IMR-90 (cell line): ENCODE data around the gene AKAP1. TPM values are rescaled to one million over a fixed set of nuclear protein-coding genes. Genes with fewer than 3 reads are reported as not detected.

Source experiments
- ATAC-seq: fragments of 200-7000 bp; cut with Tn5 transposase; 2 replicates; pipeline ENCODE4 v1.9.1; 2020; ENCODE audit warnings: low read depth, mild to moderate bottlenecking, moderate library complexity
- BruUV-seq: library from RNA; stranded (reverse); fragments of 400-500 nt; replicated peaks from 2 replicates; lab custom pipeline; 2021; lab: Mats Ljungman, UMichigan
- CTCF ChIA-PET: fragments of 300-600 bp; formaldehyde crosslinking; extraction: SDS; loops from one replicate; lab custom pipeline; 2021; ENCODE audit warnings: antibody characterized with exemption; lab: Yijun Ruan, JAX
- POLR2A ChIA-PET: fragments of 300-600 bp; sonication (Branson Sonifier 250); formaldehyde crosslinking; loops from one replicate; lab custom pipeline; 2022; ENCODE audit warnings: antibody characterized with exemption; ENCODE audit not compliant: unreplicated experiment; lab: Charles Lee
- DNase-seq: peaks from one replicate; pipeline ENCODE4 v3.0.0; 2013
- H2AFZ ChIP-seq: replicated peaks from 2 replicates; pipeline ENCODE3; 2013; ENCODE audit warnings: low read length, mild to moderate bottlenecking; ENCODE audit not compliant: poor library complexity
- H2AK5ac ChIP-seq: 2 replicates; pipeline ENCODE4 v1.6.1; 2013; ENCODE audit warnings: low read depth, low read length, inconsistent platforms
- H2AK9ac ChIP-seq: replicated peaks from 2 replicates; pipeline ENCODE3; 2013; ENCODE audit warnings: mild to moderate bottlenecking, low read depth, low read length, moderate library complexity; ENCODE audit not compliant: poor library complexity
- H2BK120ac ChIP-seq: 2 replicates; pipeline ENCODE4 v1.6.1; 2013; ENCODE audit warnings: low read depth, low read length, inconsistent platforms
- H2BK15ac ChIP-seq: 3 replicates; pipeline ENCODE4 v1.6.1; 2013; ENCODE audit warnings: low read depth, low read length, inconsistent platforms
- H2BK20ac ChIP-seq: 2 replicates; pipeline ENCODE4 v1.6.1; 2013; ENCODE audit warnings: low read depth, mild to moderate bottlenecking, inconsistent platforms, low read length, moderate library complexity
- H2BK5ac ChIP-seq: 2 replicates; pipeline ENCODE4 v1.6.1; 2013; ENCODE audit warnings: mild to moderate bottlenecking, low read depth, low read length, inconsistent platforms; ENCODE audit not compliant: poor library complexity, severe bottlenecking
- H3K14ac ChIP-seq: replicated peaks from 2 replicates; pipeline ENCODE4 v1.6.1; 2013; ENCODE audit warnings: low read depth, low read length, inconsistent platforms
- H3K18ac ChIP-seq: 2 replicates; pipeline ENCODE4 v1.6.1; 2013; ENCODE audit warnings: low read depth, low read length, control low read depth
- H3K23ac ChIP-seq: 2 replicates; pipeline ENCODE4 v1.6.1; 2013; ENCODE audit warnings: low read depth, low read length, inconsistent platforms
- H3K27ac ChIP-seq: 2 replicates; pipeline ENCODE4 v1.5.1; 2013; ENCODE audit warnings: mild to moderate bottlenecking, control low read depth, low read length; ENCODE audit not compliant: insufficient read depth
- H3K27me3 ChIP-seq: 2 replicates; pipeline ENCODE4 v1.6.1; 2013; ENCODE audit warnings: low read length; ENCODE audit not compliant: control insufficient read depth, insufficient read depth
- H3K36me3 ChIP-seq: 2 replicates; pipeline ENCODE4 v1.6.1; 2013; ENCODE audit warnings: low read length, mixed read lengths; ENCODE audit not compliant: control insufficient read depth, insufficient read depth
- H3K4ac ChIP-seq: 2 replicates; pipeline ENCODE4 v1.6.1; 2013; ENCODE audit warnings: low read depth, low read length, inconsistent platforms
- H3K4me1 ChIP-seq: 2 replicates; pipeline ENCODE4 v1.6.1; 2013; ENCODE audit warnings: low read length, mixed read lengths; ENCODE audit not compliant: control insufficient read depth, insufficient read depth
- H3K4me2 ChIP-seq: 2 replicates; pipeline ENCODE4 v1.6.1; 2013; ENCODE audit warnings: low read depth, mild to moderate bottlenecking, control low read depth, low read length, moderate library complexity
- H3K4me3 ChIP-seq: 2 replicates; pipeline ENCODE4 v1.5.1; 2013; ENCODE audit warnings: low read depth, mild to moderate bottlenecking, control low read depth, low read length, moderate library complexity; ENCODE audit not compliant: insufficient read depth
- H3K56ac ChIP-seq: 2 replicates; pipeline ENCODE4 v1.6.1; 2013; ENCODE audit warnings: low read length, inconsistent platforms; ENCODE audit not compliant: insufficient read depth; ENCODE audit errors: extremely low read depth
- H3K79me1 ChIP-seq, 2 experiments: 2 replicates each; pipeline ENCODE4 v1.6.1; 2013; ENCODE audit warnings: low read length in 2 of 2, inconsistent platforms in 1 of 2, low read depth in 1 of 2
- H3K9ac ChIP-seq: 2 replicates; pipeline ENCODE4 v1.6.1; 2013; ENCODE audit warnings: low read depth, low read length, control low read depth
- H3K9me1 ChIP-seq: 2 replicates; pipeline ENCODE4 v1.6.1; 2013; ENCODE audit warnings: low read length, inconsistent platforms; ENCODE audit not compliant: insufficient read depth
- H3K9me3 ChIP-seq: 2 replicates; pipeline ENCODE4 v1.6.1; 2013; ENCODE audit warnings: low read length; ENCODE audit not compliant: control insufficient read depth, insufficient read depth
- H4K20me1 ChIP-seq: 2 replicates; pipeline ENCODE4 v1.6.1; 2013; ENCODE audit warnings: low read length, inconsistent platforms; ENCODE audit not compliant: insufficient read depth
- H4K5ac ChIP-seq: 2 replicates; pipeline ENCODE4 v1.6.1; 2013; ENCODE audit warnings: mild to moderate bottlenecking, low read depth, low read length, control low read depth
- H4K8ac ChIP-seq, 2 experiments: 2 replicates each; pipeline ENCODE4 v1.6.1; 2013; ENCODE audit warnings: low read depth in 2 of 2, low read length in 2 of 2, control low read depth in 1 of 2, inconsistent platforms in 1 of 2
- H4K91ac ChIP-seq: 2 replicates; pipeline ENCODE4 v1.6.1; 2013; ENCODE audit warnings: low read depth, low read length, inconsistent platforms; ENCODE audit not compliant: insufficient read depth
- BHLHE40 ChIP-seq: fragments of 150-350 bp; IDR thresholded peaks from 2 replicates; pipeline ENCODE4 v1.6.1; 2016; ENCODE audit warnings: mild to moderate bottlenecking, low read depth, low read length
- CEBPB ChIP-seq: IDR thresholded peaks from 2 replicates; pipeline ENCODE4 v1.6.1; 2012; ENCODE audit warnings: low read depth, low read length, improper control_type of control experiment
- CHD1 ChIP-seq: IDR thresholded peaks from 2 replicates; pipeline ENCODE4 v1.6.1; 2012; ENCODE audit warnings: low read depth, low read length, improper control_type of control experiment
- ELK1 ChIP-seq: fragments of 150-350 bp; IDR thresholded peaks from 2 replicates; pipeline ENCODE4 v1.6.1; 2016; ENCODE audit warnings: low read depth, mild to moderate bottlenecking, low read length, moderate library complexity, borderline replicate concordance
- FOS ChIP-seq: fragments of 150-350 bp; IDR thresholded peaks from 2 replicates; pipeline ENCODE4 v1.6.1; 2016; ENCODE audit warnings: low read depth, low read length
- MXI1 ChIP-seq: IDR thresholded peaks from 2 replicates; pipeline ENCODE4 v1.6.1; 2012; ENCODE audit warnings: low read depth, mild to moderate bottlenecking, low read length, moderate library complexity, borderline replicate concordance
- POLR2A ChIP-seq: IDR thresholded peaks from 2 replicates; pipeline ENCODE4 v1.6.1; 2012; ENCODE audit warnings: mild to moderate bottlenecking, low read depth, low read length
- RFX5 ChIP-seq: IDR thresholded peaks from 2 replicates; pipeline ENCODE4 v1.8.0; 2012; ENCODE audit warnings: low read depth, mild to moderate bottlenecking, low read length, moderate library complexity
- SMC3 ChIP-seq: fragments of 150-350 bp; IDR thresholded peaks from 2 replicates; pipeline ENCODE4 v1.6.1; 2016; ENCODE audit warnings: low read depth, mild to moderate bottlenecking, antibody characterized with exemption, low read length, moderate library complexity
- USF2 ChIP-seq: fragments of 150-350 bp; IDR thresholded peaks from 2 replicates; pipeline ENCODE4 v1.6.1; 2017; ENCODE audit warnings: mild to moderate bottlenecking, antibody characterized with exemption, low read length, low read depth
- WGBS, 2 experiments: methylation state at CpG; one replicate each; pipeline versions ENCODE4 v1.1.5 to v1.1.7; 2013; ENCODE audit warnings: missing lambda C conversion rate in 2 of 2; ENCODE audit not compliant: insufficient read length in 1 of 2; ENCODE audit errors: extremely low coverage in 2 of 2; 5-methylcytosine and 5-hydroxymethylcytosine counted together
- dilution Hi-C: fragments of 300-500 bp; cut with HindIII; formaldehyde crosslinking; loops from one replicate; pipeline ENCODE4 v1.14.3; 2018; ENCODE audit warnings: low sequenced_read_pairs; ENCODE audit not compliant: unreplicated experiment
- in situ Hi-C: fragments of 300-500 bp; cut with MboI; formaldehyde crosslinking; loops from 3 replicates; pipeline ENCODE4 v1.14.3; 2019; ENCODE audit warnings: low sequenced_read_pairs, inconsistent platforms, mixed read lengths
- intact Hi-C: fragments of 100-400 bp; cut with micrococcal nuclease; formaldehyde crosslinking; loops from 2 replicates; pipeline ENCODE4 v1.10.0; 2022
- polyA plus RNA-seq, 3 experiments: library from polyadenylated mRNA; depleted of rRNA; stranded (reverse); fragments of >200 nt; gene quantifications; 2 replicates each; pipeline ENCODE4 v1.2.3, GENCODE V29; 2012; ENCODE audit warnings: low replicate concordance in 1 of 3
- total RNA-seq: library from RNA; depleted of rRNA; stranded (reverse); fragments of >200 nt; gene quantifications from 2 replicates; pipeline ENCODE4 v1.2.3, GENCODE V29; 2012
- TF ChIP-seq, protein P1 (sequence below): conservative IDR thresholded peaks from 2 replicates; pipeline ENCODE4 v1.5.1; 2012; ENCODE audit warnings: mild to moderate bottlenecking, low read depth, low read length, improper control_type of control experiment

The AKAP1 gene
- total and polyA plus RNA-seq, 2 of the 4 experiments (the other 2 are of a cell fraction) = 10.2 to 17.4 TPM

DNA sequence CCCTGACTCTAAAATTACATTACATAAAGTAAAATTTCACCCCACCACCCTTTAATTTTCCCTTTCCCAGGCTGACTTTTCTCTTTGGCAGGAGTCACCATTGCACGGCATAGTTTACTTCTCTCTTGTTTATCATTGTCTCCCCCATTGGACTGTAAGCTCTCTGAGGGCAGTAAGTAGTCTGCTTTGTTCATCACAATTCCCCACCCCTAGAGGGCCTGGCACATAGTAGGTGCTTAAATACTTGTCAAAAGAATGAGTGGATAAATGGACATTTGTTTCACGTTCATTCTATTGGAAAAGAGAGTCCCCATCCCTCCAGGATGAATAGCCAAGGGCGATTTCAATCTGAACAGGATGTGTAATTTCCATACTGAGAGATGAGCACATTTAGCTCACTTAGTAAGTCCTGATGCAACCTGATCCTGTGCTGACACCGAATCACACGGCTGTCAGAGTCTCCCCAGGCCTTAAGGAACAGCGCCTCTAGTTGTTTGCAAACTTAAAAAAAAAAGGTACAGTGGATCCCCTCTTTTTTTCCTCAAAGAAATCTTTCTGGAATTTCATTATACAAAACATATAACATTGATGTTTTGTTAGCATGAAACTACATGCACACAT, 54.0 kb downstream of the AKAP1 start:
- H2BK5ac ChIP-seq = no peak overlapping the region
- no peak overlapping the region for H2BK120ac ChIP-seq
- no peak overlapping the region for H3K23ac ChIP-seq
- H3K9me3 ChIP-seq = no peaks in the 10 kb centered on the region
- H4K20me1 ChIP-seq = no peaks in the 10 kb centered on the region
- dilution Hi-C loops = no loop called here
- POLR2A ChIA-PET = no interaction called here
- H3K79me1 ChIP-seq = no peaks in the 10 kb centered on the region
- no peak overlapping the region for H3K27ac ChIP-seq
- H2BK20ac ChIP-seq = no peak overlapping the region
- H3K27me3 ChIP-seq = peaks cover 13% of the 10 kb centered on the region
- no peak overlapping the region for H3K18ac ChIP-seq
- H2BK15ac ChIP-seq = no peak overlapping the region
- H3K9ac ChIP-seq = no peak overlapping the region
- no peak overlapping the region for H2AK5ac ChIP-seq
- DNase-seq (peak; percentile 22), ATAC-seq (no peak)
- no peak overlapping the region for H3K4me3 ChIP-seq
- no peak overlapping the region for H4K91ac ChIP-seq
- intact Hi-C loops = loop anchor here (10.0 kb wide), 1 partner anchor 456 kb away; no protein-coding TSS in a partner anchor
- CTCF ChIA-PET = interaction anchor here (0.6 kb wide), 1 partner anchor 536 kb away, joined by 3 read pairs; no protein-coding TSS in a partner anchor
- H3K9me1 ChIP-seq = no peaks in the 10 kb centered on the region
- H3K56ac ChIP-seq = no peak overlapping the region
- no peak overlapping the region for H3K4me2 ChIP-seq
- TF ChIP-seq, protein P1, sequence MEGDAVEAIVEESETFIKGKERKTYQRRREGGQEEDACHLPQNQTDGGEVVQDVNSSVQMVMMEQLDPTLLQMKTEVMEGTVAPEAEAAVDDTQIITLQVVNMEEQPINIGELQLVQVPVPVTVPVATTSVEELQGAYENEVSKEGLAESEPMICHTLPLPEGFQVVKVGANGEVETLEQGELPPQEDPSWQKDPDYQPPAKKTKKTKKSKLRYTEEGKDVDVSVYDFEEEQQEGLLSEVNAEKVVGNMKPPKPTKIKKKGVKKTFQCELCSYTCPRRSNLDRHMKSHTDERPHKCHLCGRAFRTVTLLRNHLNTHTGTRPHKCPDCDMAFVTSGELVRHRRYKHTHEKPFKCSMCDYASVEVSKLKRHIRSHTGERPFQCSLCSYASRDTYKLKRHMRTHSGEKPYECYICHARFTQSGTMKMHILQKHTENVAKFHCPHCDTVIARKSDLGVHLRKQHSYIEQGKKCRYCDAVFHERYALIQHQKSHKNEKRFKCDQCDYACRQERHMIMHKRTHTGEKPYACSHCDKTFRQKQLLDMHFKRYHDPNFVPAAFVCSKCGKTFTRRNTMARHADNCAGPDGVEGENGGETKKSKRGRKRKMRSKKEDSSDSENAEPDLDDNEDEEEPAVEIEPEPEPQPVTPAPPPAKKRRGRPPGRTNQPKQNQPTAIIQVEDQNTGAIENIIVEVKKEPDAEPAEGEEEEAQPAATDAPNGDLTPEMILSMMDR = no peak
- TF ChIP-seq ELK1 (no peak), USF2 (no peak), RFX5 (no peak), SMC3 (no peak), POLR2A (no peak), CEBPB (no peak), BHLHE40 (no peak), FOS (no peak), CHD1 (no peak), MXI1 (no peak)
- no peak overlapping the region for H2AK9ac ChIP-seq
- no peaks in the 10 kb centered on the region for H3K36me3 ChIP-seq
- no peak overlapping the region for H3K14ac ChIP-seq
- no peaks in the 10 kb centered on the region for H3K4me1 ChIP-seq
- no peak overlapping the region for H4K5ac ChIP-seq
- H4K8ac ChIP-seq = no peak overlapping the region
- no peak overlapping the region for H3K4ac ChIP-seq
- no TSS peak for BruUV-seq
- no peak overlapping the region for H2AFZ ChIP-seq
- in situ Hi-C loops = no loop called here
- 80% methylated on average over 2 of the region's 6 CpGs; no CpG with 5 or more reads in 1 of the 2 experiments for WGBS, 2 experiments
